IMR-90 (cell line): ENCODE results near the gene GBA3. TPM values are rescaled to one million over a fixed set of nuclear protein-coding genes. Genes with fewer than 3 reads are reported as not detected.

ENCODE experiments used
- ATAC-seq: fragments of 200-7000 bp; cut with Tn5 transposase; 2 replicates; pipeline ENCODE4 v1.9.1; 2020; ENCODE audit warnings: low read depth, mild to moderate bottlenecking, moderate library complexity
- BruUV-seq: library from RNA; stranded (reverse); fragments of 400-500 nt; replicated peaks from 2 replicates; lab custom pipeline; 2021; lab: Mats Ljungman, UMichigan
- CTCF ChIA-PET: fragments of 300-600 bp; formaldehyde crosslinking; extraction: SDS; loops from one replicate; lab custom pipeline; 2021; ENCODE audit warnings: antibody characterized with exemption; lab: Yijun Ruan, JAX
- POLR2A ChIA-PET: fragments of 300-600 bp; sonication (Branson Sonifier 250); formaldehyde crosslinking; loops from one replicate; lab custom pipeline; 2022; ENCODE audit warnings: antibody characterized with exemption; ENCODE audit not compliant: unreplicated experiment; lab: Charles Lee
- DNase-seq: peaks from one replicate; pipeline ENCODE4 v3.0.0; 2013
- H2AFZ ChIP-seq: replicated peaks from 2 replicates; pipeline ENCODE3; 2013; ENCODE audit warnings: low read length, mild to moderate bottlenecking; ENCODE audit not compliant: poor library complexity
- H2AK5ac ChIP-seq: 2 replicates; pipeline ENCODE4 v1.6.1; 2013; ENCODE audit warnings: low read depth, low read length, inconsistent platforms
- H2AK9ac ChIP-seq: replicated peaks from 2 replicates; pipeline ENCODE3; 2013; ENCODE audit warnings: mild to moderate bottlenecking, low read depth, low read length, moderate library complexity; ENCODE audit not compliant: poor library complexity
- H2BK120ac ChIP-seq: 2 replicates; pipeline ENCODE4 v1.6.1; 2013; ENCODE audit warnings: low read depth, low read length, inconsistent platforms
- H2BK15ac ChIP-seq: 3 replicates; pipeline ENCODE4 v1.6.1; 2013; ENCODE audit warnings: low read depth, low read length, inconsistent platforms
- H2BK20ac ChIP-seq: 2 replicates; pipeline ENCODE4 v1.6.1; 2013; ENCODE audit warnings: low read depth, mild to moderate bottlenecking, inconsistent platforms, low read length, moderate library complexity
- H2BK5ac ChIP-seq: 2 replicates; pipeline ENCODE4 v1.6.1; 2013; ENCODE audit warnings: mild to moderate bottlenecking, low read depth, low read length, inconsistent platforms; ENCODE audit not compliant: poor library complexity, severe bottlenecking
- H3K14ac ChIP-seq: replicated peaks from 2 replicates; pipeline ENCODE4 v1.6.1; 2013; ENCODE audit warnings: low read depth, low read length, inconsistent platforms
- H3K18ac ChIP-seq: 2 replicates; pipeline ENCODE4 v1.6.1; 2013; ENCODE audit warnings: low read depth, low read length, control low read depth
- H3K23ac ChIP-seq: 2 replicates; pipeline ENCODE4 v1.6.1; 2013; ENCODE audit warnings: low read depth, low read length, inconsistent platforms
- H3K27ac ChIP-seq: 2 replicates; pipeline ENCODE4 v1.5.1; 2013; ENCODE audit warnings: mild to moderate bottlenecking, control low read depth, low read length; ENCODE audit not compliant: insufficient read depth
- H3K27me3 ChIP-seq: 2 replicates; pipeline ENCODE4 v1.6.1; 2013; ENCODE audit warnings: low read length; ENCODE audit not compliant: control insufficient read depth, insufficient read depth
- H3K36me3 ChIP-seq: 2 replicates; pipeline ENCODE4 v1.6.1; 2013; ENCODE audit warnings: low read length, mixed read lengths; ENCODE audit not compliant: control insufficient read depth, insufficient read depth
- H3K4ac ChIP-seq: 2 replicates; pipeline ENCODE4 v1.6.1; 2013; ENCODE audit warnings: low read depth, low read length, inconsistent platforms
- H3K4me1 ChIP-seq: 2 replicates; pipeline ENCODE4 v1.6.1; 2013; ENCODE audit warnings: low read length, mixed read lengths; ENCODE audit not compliant: control insufficient read depth, insufficient read depth
- H3K4me2 ChIP-seq: 2 replicates; pipeline ENCODE4 v1.6.1; 2013; ENCODE audit warnings: low read depth, mild to moderate bottlenecking, control low read depth, low read length, moderate library complexity
- H3K4me3 ChIP-seq: 2 replicates; pipeline ENCODE4 v1.5.1; 2013; ENCODE audit warnings: low read depth, mild to moderate bottlenecking, control low read depth, low read length, moderate library complexity; ENCODE audit not compliant: insufficient read depth
- H3K56ac ChIP-seq: 2 replicates; pipeline ENCODE4 v1.6.1; 2013; ENCODE audit warnings: low read length, inconsistent platforms; ENCODE audit not compliant: insufficient read depth; ENCODE audit errors: extremely low read depth
- H3K79me1 ChIP-seq, 2 experiments: 2 replicates each; pipeline ENCODE4 v1.6.1; 2013; ENCODE audit warnings: low read length in 2 of 2, inconsistent platforms in 1 of 2, low read depth in 1 of 2
- H3K9ac ChIP-seq: 2 replicates; pipeline ENCODE4 v1.6.1; 2013; ENCODE audit warnings: low read depth, low read length, control low read depth
- H3K9me1 ChIP-seq: 2 replicates; pipeline ENCODE4 v1.6.1; 2013; ENCODE audit warnings: low read length, inconsistent platforms; ENCODE audit not compliant: insufficient read depth
- H3K9me3 ChIP-seq: 2 replicates; pipeline ENCODE4 v1.6.1; 2013; ENCODE audit warnings: low read length; ENCODE audit not compliant: control insufficient read depth, insufficient read depth
- H4K20me1 ChIP-seq: 2 replicates; pipeline ENCODE4 v1.6.1; 2013; ENCODE audit warnings: low read length, inconsistent platforms; ENCODE audit not compliant: insufficient read depth
- H4K5ac ChIP-seq: 2 replicates; pipeline ENCODE4 v1.6.1; 2013; ENCODE audit warnings: mild to moderate bottlenecking, low read depth, low read length, control low read depth
- H4K8ac ChIP-seq, 2 experiments: 2 replicates each; pipeline ENCODE4 v1.6.1; 2013; ENCODE audit warnings: low read depth in 2 of 2, low read length in 2 of 2, control low read depth in 1 of 2, inconsistent platforms in 1 of 2
- H4K91ac ChIP-seq: 2 replicates; pipeline ENCODE4 v1.6.1; 2013; ENCODE audit warnings: low read depth, low read length, inconsistent platforms; ENCODE audit not compliant: insufficient read depth
- MAFK ChIP-seq: IDR thresholded peaks from 2 replicates; pipeline ENCODE4 v1.6.1; 2012; ENCODE audit warnings: low read depth, low read length, improper control_type of control experiment
- USF2 ChIP-seq: fragments of 150-350 bp; IDR thresholded peaks from 2 replicates; pipeline ENCODE4 v1.6.1; 2017; ENCODE audit warnings: mild to moderate bottlenecking, antibody characterized with exemption, low read length, low read depth
- WGBS, 2 experiments: methylation state at CpG; one replicate each; pipeline versions ENCODE4 v1.1.5 to v1.1.7; 2013; ENCODE audit warnings: missing lambda C conversion rate in 2 of 2; ENCODE audit not compliant: insufficient read length in 1 of 2; ENCODE audit errors: extremely low coverage in 2 of 2; 5-methylcytosine and 5-hydroxymethylcytosine counted together
- dilution Hi-C: fragments of 300-500 bp; cut with HindIII; formaldehyde crosslinking; loops from one replicate; pipeline ENCODE4 v1.14.3; 2018; ENCODE audit warnings: low sequenced_read_pairs; ENCODE audit not compliant: unreplicated experiment
- in situ Hi-C: fragments of 300-500 bp; cut with MboI; formaldehyde crosslinking; loops from 3 replicates; pipeline ENCODE4 v1.14.3; 2019; ENCODE audit warnings: low sequenced_read_pairs, inconsistent platforms, mixed read lengths
- intact Hi-C: fragments of 100-400 bp; cut with micrococcal nuclease; formaldehyde crosslinking; loops from 2 replicates; pipeline ENCODE4 v1.10.0; 2022
- polyA plus RNA-seq, 3 experiments: library from polyadenylated mRNA; depleted of rRNA; stranded (reverse); fragments of >200 nt; gene quantifications; 2 replicates each; pipeline ENCODE4 v1.2.3, GENCODE V29; 2012; ENCODE audit warnings: low replicate concordance in 1 of 3
- total RNA-seq: library from RNA; depleted of rRNA; stranded (reverse); fragments of >200 nt; gene quantifications from 2 replicates; pipeline ENCODE4 v1.2.3, GENCODE V29; 2012; rRNA removed

GBA3 gene
- total and polyA plus RNA-seq, 2 of the 4 experiments (the other 2 are of a cell fraction): not detected

DNA sequence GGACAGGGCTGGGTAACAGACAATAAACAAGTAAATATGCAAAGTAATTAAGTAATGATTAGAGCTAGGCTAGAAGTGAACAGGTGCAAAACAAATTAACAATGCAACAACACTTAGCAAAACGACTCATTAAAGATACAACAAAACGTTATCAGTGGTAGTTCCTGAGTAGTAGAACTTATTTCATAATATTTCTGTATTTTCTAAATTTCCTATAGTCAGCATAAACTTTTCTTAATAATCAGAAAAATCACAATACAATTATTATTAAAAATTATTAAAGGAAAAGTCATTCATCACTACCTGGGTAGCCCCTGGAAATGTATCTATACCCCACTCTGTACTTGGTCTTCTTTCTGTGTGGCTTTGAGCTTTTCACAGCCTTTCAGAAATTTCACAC, 166.6 kb downstream of the GBA3 start:
- Histone ChIP-seq H4K8ac (no peak overlapping the region), H3K4ac (no peak overlapping the region), H3K23ac (no peak overlapping the region), H4K20me1 (no peaks in the 10 kb centered on the region), H2BK120ac (no peak overlapping the region), H2AK9ac (no peak overlapping the region), H3K27me3 (no peaks in the 10 kb centered on the region), H4K5ac (no peak overlapping the region), H3K4me2 (no peak overlapping the region), H2BK15ac (no peak overlapping the region), H3K9me1 (no peaks in the 10 kb centered on the region), H3K9ac (no peak overlapping the region), H3K14ac (no peak overlapping the region), H2BK5ac (no peak overlapping the region), H3K79me1 (no peaks in the 10 kb centered on the region), H3K18ac (no peak overlapping the region), H3K4me3 (no peak overlapping the region), H3K36me3 (no peaks in the 10 kb centered on the region), H4K91ac (no peak overlapping the region), H2AK5ac (no peak overlapping the region), H3K56ac (no peak overlapping the region), H3K9me3 (peaks cover 3% of the 10 kb centered on the region; the same call in 1 of the 2 replicates), H3K4me1 (no peaks in the 10 kb centered on the region), H2BK20ac (no peak overlapping the region), H2AFZ (no peak overlapping the region), H3K27ac (no peak overlapping the region)
- intact Hi-C loops (no loop called here), dilution Hi-C loops (no loop called here), in situ Hi-C loops (no loop called here)
- WGBS, 2 experiments: no CpG with 5 or more reads among the region's 2 CpGs
- BruUV-seq: no TSS peak
- peak; percentile 33; the same call in 1 of the 2 replicates for TF ChIP-seq MAFK
- TF ChIP-seq USF2: no peak
- CTCF ChIA-PET: no interaction called here
- DNase-seq: no peak
- no peak for ATAC-seq
- POLR2A ChIA-PET: no interaction called here

Other genes with a start within 250 kb of the GBA3 start
- 28.0 and 30.3 TPM in 2 replicates for gene ADGRA3, start 176.9 kb upstream of the GBA3 start, total RNA-seq
- gene ADGRA3, start 176.9 kb upstream of the GBA3 start, polyA plus RNA-seq (2012; rRNA removed): 17.1 and 20.1 TPM in 2 replicates